Activated CD4-positive, alpha-beta T cell treated with anti-CD3 and anti-CD28 coated beads, Interleukin-2, amount 50 U/mL, for 16 hours (primary cell): ENCODE measurements around the gene FBXO17.
A peak's percentile ranks its signal among the peaks of the same experiment; 100 is the strongest.

Experiments used
- DNase-seq: peaks from one replicate; pipeline ENCODE4 v3.0.0-alpha.2; 2020

The FBXO17 gene

GRCh38 chr19:38912600-38913514 is 62.7 kb downstream of the FBXO17 start:
- no peak for DNase-seq

- DNase-seq = no peak
Observed at GRCh38 chr19:38911388-38912001, 64.0 kb downstream of the FBXO17 start.

- DNase-seq = no peak
Observed at GRCh38 chr19:38910488-38910887, 65.1 kb downstream of the FBXO17 start.

GRCh38 chr19:38908911-38909310 is 66.6 kb downstream of the FBXO17 start:
- no peak for DNase-seq

- DNase-seq = no peak
Observed at GRCh38 chr19:38907670-38908069, 67.9 kb downstream of the FBXO17 start.

GRCh38 chr19:38907227-38907626 is 68.3 kb downstream of the FBXO17 start:
- no peak for DNase-seq

GRCh38 chr19:38905620-38906019 is 69.9 kb downstream of the FBXO17 start:
- no peak for DNase-seq

- DNase-seq = no peak
Observed at GRCh38 chr19:38904581-38905539, 70.7 kb downstream of the FBXO17 start.

- DNase-seq = no peak
Observed at GRCh38 chr19:38901683-38902082, 73.9 kb downstream of the FBXO17 start.

- no peak for DNase-seq
Observed at GRCh38 chr19:38900743-38901190, 74.8 kb downstream of the FBXO17 start.

GRCh38 chr19:38900202-38900629 is 75.3 kb downstream of the FBXO17 start:
- no peak for DNase-seq

GRCh38 chr19:38899447-38900201 is 75.9 kb downstream of the FBXO17 start, which contains the start of the genes NFKBIB and SIRT2:
NFKBIB (plus strand) TSS chr19:38899969; CDS start chr19:38900033, 64 bp downstream.
SIRT2 (minus strand) TSS chr19:38899618; CDS start chr19:38899521, 97 bp downstream.
- peak; percentile 100 for DNase-seq

GRCh38 chr19:38898788-38899446 is 76.6 kb downstream of the FBXO17 start:
- no peak for DNase-seq

GRCh38 chr19:38894968-38895367 is 80.6 kb downstream of the FBXO17 start:
- DNase-seq = no peak

GRCh38 chr19:38893341-38893771 is 82.2 kb downstream of the FBXO17 start:
- DNase-seq = no peak

- DNase-seq = no peak
Observed at GRCh38 chr19:38892841-38893240, 82.7 kb downstream of the FBXO17 start.

GRCh38 chr19:38891771-38892170 is 83.8 kb downstream of the FBXO17 start:
- no peak for DNase-seq
